GM23248 (cell line): Measurements from ENCODE around the gene LAMB1. TPM values are rescaled to one million over a fixed set of nuclear protein-coding genes. Genes with fewer than 3 reads are reported as not detected.
"Not testable (repeated sequence)": the region's sequence is repeated elsewhere in the genome, so short reads cannot be mapped to it uniquely, and the experiment has no call there.

ENCODE experiments used
- DNase-seq: peaks from one replicate; pipeline ENCODE4 v3.0.0-alpha.2; 2015
- H2AFZ ChIP-seq: fragments of 200-600 bp; sonication (generic); 2 replicates; pipeline ENCODE4 v1.6.1; 2016; ENCODE audit warnings: antibody characterized with exemption
- H3F3A ChIP-seq: fragments of 200-600 bp; sonication (generic); 2 replicates; pipeline ENCODE4 v1.6.1; 2016; ENCODE audit warnings: mild to moderate bottlenecking, antibody characterized with exemption, mixed run types; ENCODE audit not compliant: insufficient read depth
- H3K27ac ChIP-seq: fragments of 200-600 bp; sonication (generic); 2 replicates; pipeline ENCODE4 v1.5.1; 2016; ENCODE audit warnings: mild to moderate bottlenecking
- H3K27me3 ChIP-seq: fragments of 200-600 bp; sonication (generic); replicated peaks from 2 replicates; pipeline ENCODE4 v1.6.1; 2016; ENCODE audit warnings: mild to moderate bottlenecking; ENCODE audit not compliant: insufficient read depth
- H3K36me3 ChIP-seq: fragments of 200-600 bp; sonication (generic); 2 replicates; pipeline ENCODE4 v1.6.1; 2016; ENCODE audit warnings: low read depth, mild to moderate bottlenecking
- H3K4me1 ChIP-seq: fragments of 200-600 bp; sonication (generic); 2 replicates; pipeline ENCODE4 v1.6.1; 2016; ENCODE audit warnings: mild to moderate bottlenecking; ENCODE audit not compliant: insufficient read depth
- H3K4me2 ChIP-seq: fragments of 200-600 bp; sonication (generic); one replicate; pipeline ENCODE4 v1.6.1; 2016; ENCODE audit warnings: mild to moderate bottlenecking; ENCODE audit not compliant: unreplicated experiment
- H3K4me3 ChIP-seq: fragments of 200-600 bp; sonication (generic); 2 replicates; pipeline ENCODE4 v1.5.1; 2016; ENCODE audit warnings: mild to moderate bottlenecking
- H3K79me2 ChIP-seq: fragments of 200-600 bp; sonication (generic); 2 replicates; pipeline ENCODE4 v1.6.1; 2016; ENCODE audit warnings: mild to moderate bottlenecking; ENCODE audit not compliant: insufficient read depth
- H3K9ac ChIP-seq: fragments of 200-600 bp; sonication (generic); 2 replicates; pipeline ENCODE4 v1.6.1; 2016; ENCODE audit warnings: mild to moderate bottlenecking
- H3K9me2 ChIP-seq: fragments of 200-600 bp; sonication (generic); 2 replicates; pipeline ENCODE4 v1.6.1; 2016; ENCODE audit warnings: mixed run types, mild to moderate bottlenecking, moderate library complexity; ENCODE audit not compliant: insufficient read depth
- H3K9me3 ChIP-seq: fragments of 200-600 bp; sonication (generic); one replicate; pipeline ENCODE4 v1.6.1; 2017; ENCODE audit warnings: low read depth
- H4K20me1 ChIP-seq: fragments of 200-600 bp; sonication (generic); 2 replicates; pipeline ENCODE4 v1.6.0; 2016; ENCODE audit not compliant: insufficient read depth
- EZH2 ChIP-seq: fragments of 200-600 bp; sonication (generic); IDR thresholded peaks from 2 replicates; pipeline ENCODE4 v1.6.1; 2018; ENCODE audit warnings: antibody characterized with exemption, mild to moderate bottlenecking; ENCODE audit not compliant: insufficient read depth, poor library complexity, severe bottlenecking
- EZH2phosphoT487 ChIP-seq: fragments of 200-600 bp; sonication (generic); IDR thresholded peaks from 2 replicates; pipeline ENCODE4 v1.6.1; 2018; ENCODE audit warnings: antibody characterized with exemption, moderate library complexity, mild to moderate bottlenecking, low read depth; ENCODE audit not compliant: insufficient read depth
- WGBS, 2 experiments: methylation state at CpG; one replicate each; pipeline ENCODE4 v1.1.6; 2015 to 2017; ENCODE audit warnings: low lambda C conversion rate in 2 of 2, low coverage in 1 of 2; ENCODE audit errors: missing lambda C conversion rate in 2 of 2; 5-methylcytosine and 5-hydroxymethylcytosine counted together
- in situ Hi-C: fragments of 300-500 bp; cut with MboI; formaldehyde crosslinking; loops from 2 replicates; pipeline ENCODE4 v1.15.0; 2020
- polyA plus RNA-seq: library from polyadenylated mRNA; unstranded; fragments of >200 nt; fragmentation: Nextera tagmentation; extraction: Ambion mirVana; gene quantifications from 2 replicates; pipeline ENCODE4 v1.2.1, GENCODE V29; 2016
- total RNA-seq: library from RNA; depleted of rRNA; stranded (reverse); fragments of >200 nt; shearing (Covaris generic); gene quantifications from 2 replicates; pipeline ENCODE4 v1.2.3, GENCODE V29; 2014

LAMB1 gene
- total and polyA plus RNA-seq, 2 experiments from 2014 or later: 108 to 135 TPM

GRCh38 chr7:107902381-107902780 lies 100.6 kb downstream of the LAMB1 start:
- in situ Hi-C loops: no loop called here
- no peak overlapping the region for H3K9ac ChIP-seq
- DNase-seq: no peak
- H3K9me3 ChIP-seq: no peaks in the 10 kb centered on the region
- no peaks in the 10 kb centered on the region for H3K27me3 ChIP-seq
- H3K79me2 ChIP-seq: peaks cover 79% of the 10 kb centered on the region
- peaks cover 57% of the 10 kb centered on the region for H3K36me3 ChIP-seq
- H3K4me3 ChIP-seq: no peak overlapping the region
- H4K20me1 ChIP-seq: no peaks in the 10 kb centered on the region; the same call in 1 of the 2 replicates
- peaks cover 7% of the 10 kb centered on the region; the same call in 1 of the 2 replicates for H3F3A ChIP-seq
- no peak overlapping the region for H3K4me2 ChIP-seq
- H3K27ac ChIP-seq: no peak overlapping the region
- H3K4me1 ChIP-seq: peaks cover 12% of the 10 kb centered on the region
- no peak overlapping the region for H2AFZ ChIP-seq
- H3K9me2 ChIP-seq: no peaks in the 10 kb centered on the region
- TF ChIP-seq EZH2phosphoT487 (no peak), EZH2 (no peak)

DNA sequence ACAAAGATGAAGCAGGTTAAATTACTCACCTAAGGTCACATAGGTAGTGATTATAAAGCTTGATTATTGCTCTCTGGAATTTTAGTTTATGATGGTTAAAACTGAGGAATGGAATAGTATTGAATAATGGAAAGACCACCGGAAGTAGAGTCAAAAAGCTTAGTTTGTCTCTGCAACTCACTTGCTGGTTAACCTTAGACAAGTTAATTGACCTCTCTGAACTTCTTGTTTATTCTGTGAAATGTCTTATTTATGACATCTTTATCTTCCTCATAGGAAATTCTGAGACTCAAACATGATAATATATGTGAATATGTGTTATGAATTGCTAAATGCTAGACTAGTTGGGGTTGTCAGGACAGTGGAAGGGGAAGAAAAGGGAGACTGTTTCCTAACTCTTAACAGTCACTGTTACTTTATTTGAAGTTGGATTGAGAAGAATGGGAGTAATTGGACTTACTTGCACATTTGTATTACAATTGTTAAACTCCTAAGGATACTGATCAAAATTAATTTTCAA lies 102.4 kb downstream of the LAMB1 start:
- H3K27me3 ChIP-seq: no peaks in the 10 kb centered on the region
- H3K9me2 ChIP-seq: no peaks in the 10 kb centered on the region
- H3F3A ChIP-seq: peaks cover 7% of the 10 kb centered on the region; the same call in 1 of the 2 replicates
- H3K4me3 ChIP-seq: no peak overlapping the region
- H3K9me3 ChIP-seq: no peaks in the 10 kb centered on the region
- no peak overlapping the region for H3K4me2 ChIP-seq
- H3K79me2 ChIP-seq: peaks cover 97% of the 10 kb centered on the region
- H3K9ac ChIP-seq: no peak overlapping the region
- no peak overlapping the region for H2AFZ ChIP-seq
- no peak overlapping the region for H3K27ac ChIP-seq
- DNase-seq: no peak
- H3K4me1 ChIP-seq: peaks cover 12% of the 10 kb centered on the region
- H4K20me1 ChIP-seq: no peaks in the 10 kb centered on the region; the same call in 1 of the 2 replicates
- in situ Hi-C loops: no loop called here
- 94 to 100% methylated on average over 1 of the region's 1 CpG for WGBS, 2 experiments
- H3K36me3 ChIP-seq: peaks cover 43% of the 10 kb centered on the region
- TF ChIP-seq EZH2phosphoT487 (no peak), EZH2 (no peak)

- TF ChIP-seq EZH2: no peak
- no peak for TF ChIP-seq EZH2phosphoT487
Observed at GRCh38 chr7:107898997-107899594, 103.9 kb downstream of the LAMB1 start.

GRCh38 chr7:107892367-107892741 lies 110.6 kb downstream of the LAMB1 start:
- H3K4me2 ChIP-seq: peak overlapping the region; percentile 82
- peaks cover 62% of the 10 kb centered on the region for H3K79me2 ChIP-seq
- WGBS, 2 experiments: 89 to 92% methylated on average over 8 of the region's 8 CpGs
- peak overlapping the region; percentile 86; the same call in 1 of the 2 replicates for H3K27ac ChIP-seq
- DNase-seq, in situ Hi-C loops, H3K9me2 ChIP-seq, H4K20me1 ChIP-seq, H3K27me3 ChIP-seq, H3K9me3 ChIP-seq: not testable (repeated sequence)
- peaks cover 13% of the 10 kb centered on the region; the same call in 1 of the 2 replicates for H3K36me3 ChIP-seq
- H2AFZ ChIP-seq: 0 out of 2 replicates have a peak overlapping the region, but pooled peaks have one; percentile 97
- H3K4me1 ChIP-seq: peaks cover 29% of the 10 kb centered on the region
- 0 out of 2 replicates have a peak, but pooled peaks cover 10% of the 10 kb centered on the region for H3F3A ChIP-seq
- peak overlapping the region; percentile 90 for H3K9ac ChIP-seq
- H3K4me3 ChIP-seq: peak overlapping the region; percentile 85

More at GRCh38 chr7:107898997-107899594, 103.9 kb downstream of the LAMB1 start:
- peaks cover 33% of the 10 kb centered on the region for H3K36me3 ChIP-seq
- no peak overlapping the region for H3K4me2 ChIP-seq
- H3K27me3 ChIP-seq: no peaks in the 10 kb centered on the region
- no peak for DNase-seq
- peaks cover 17% of the 10 kb centered on the region for H3K4me1 ChIP-seq
- H3K4me3 ChIP-seq: no peak overlapping the region
- H3K9ac ChIP-seq: no peak overlapping the region
- no peak overlapping the region for H2AFZ ChIP-seq
- no peaks in the 10 kb centered on the region for H3K9me2 ChIP-seq
- 97 to 100% methylated on average over 2 of the region's 2 CpGs for WGBS, 2 experiments
- in situ Hi-C loops: no loop called here
- no peaks in the 10 kb centered on the region for H3K9me3 ChIP-seq
- H3F3A ChIP-seq: peaks cover 10% of the 10 kb centered on the region; the same call in 1 of the 2 replicates
- peaks cover 100% of the 10 kb centered on the region for H3K79me2 ChIP-seq
- no peak overlapping the region for H3K27ac ChIP-seq
- no peaks in the 10 kb centered on the region; the same call in 1 of the 2 replicates for H4K20me1 ChIP-seq
